Trophoblast cell (in vitro differentiated cells and primary cell): Measurements from ENCODE around the gene SQOR.
A peak's percentile ranks its signal among the peaks of the same experiment; 100 is the strongest.

Experiments
- DNase-seq, 2 donors: peaks; one replicate each; pipeline ENCODE4 v3.0.0-alpha.2; 2016
- H2AFZ ChIP-seq: 2 replicates; pipeline ENCODE4 v1.6.1; 2013; ENCODE audit warnings: low read length, moderate library complexity, mild to moderate bottlenecking; ENCODE audit not compliant: insufficient read depth, poor library complexity
- H2AK5ac ChIP-seq: 2 replicates; pipeline ENCODE4 v1.6.1; 2013; ENCODE audit warnings: mild to moderate bottlenecking, low read length
- H2BK120ac ChIP-seq: 2 replicates; pipeline ENCODE4 v1.6.1; 2013; ENCODE audit warnings: low read length, mild to moderate bottlenecking, moderate library complexity; ENCODE audit not compliant: insufficient read depth, poor library complexity
- H2BK12ac ChIP-seq: 2 replicates; pipeline ENCODE4 v1.6.1; 2013; ENCODE audit warnings: mild to moderate bottlenecking, low read length, moderate library complexity
- H2BK5ac ChIP-seq: 2 replicates; pipeline ENCODE4 v1.6.1; 2013; ENCODE audit warnings: low read length, low read depth, moderate library complexity, mild to moderate bottlenecking; ENCODE audit not compliant: poor library complexity
- H3K14ac ChIP-seq: 2 replicates; pipeline ENCODE4 v1.6.1; 2013; ENCODE audit warnings: mild to moderate bottlenecking, low read length
- H3K18ac ChIP-seq: 2 replicates; pipeline ENCODE4 v1.6.1; 2013; ENCODE audit warnings: mild to moderate bottlenecking, low read length
- H3K23ac ChIP-seq: 2 replicates; pipeline ENCODE4 v1.6.1; 2013; ENCODE audit warnings: low read length
- H3K27ac ChIP-seq: 2 replicates; pipeline ENCODE4 v1.5.1; 2013; ENCODE audit warnings: low read depth, mild to moderate bottlenecking, inconsistent platforms, low read length, moderate library complexity
- H3K27me3 ChIP-seq: 2 replicates; pipeline ENCODE4 v1.6.1; 2013; ENCODE audit warnings: inconsistent platforms, mild to moderate bottlenecking, low read length, moderate library complexity; ENCODE audit not compliant: insufficient read depth
- H3K36me3 ChIP-seq, 2 experiments: 1 replicate in 1 of 2; 2 replicates in 1 of 2; pipeline ENCODE4 v1.6.1; 2013; ENCODE audit warnings: low read length in 2 of 2, mild to moderate bottlenecking in 2 of 2, moderate library complexity in 1 of 2; ENCODE audit not compliant: insufficient read depth in 2 of 2, control insufficient read depth in 1 of 2
- H3K4ac ChIP-seq: 2 replicates; pipeline ENCODE4 v1.6.1; 2013; ENCODE audit warnings: low read depth, mild to moderate bottlenecking, low read length, moderate library complexity
- H3K4me1 ChIP-seq, 2 experiments: 1 replicate in 1 of 2; 2 replicates in 1 of 2; pipeline ENCODE4 v1.6.1; 2013; ENCODE audit warnings: low read length in 2 of 2, mild to moderate bottlenecking in 2 of 2, moderate library complexity in 1 of 2; ENCODE audit not compliant: insufficient read depth in 2 of 2, control insufficient read depth in 1 of 2
- H3K4me2 ChIP-seq: 2 replicates; pipeline ENCODE4 v1.6.1; 2013; ENCODE audit warnings: inconsistent platforms, mild to moderate bottlenecking, low read length, moderate library complexity
- H3K4me3 ChIP-seq: 2 replicates; pipeline ENCODE4 v1.5.1; 2013; ENCODE audit warnings: mild to moderate bottlenecking, low read depth, low read length, inconsistent platforms
- H3K79me1 ChIP-seq: one replicate; pipeline ENCODE4 v1.6.1; 2013; ENCODE audit warnings: low read length
- H3K79me2 ChIP-seq: 2 replicates; pipeline ENCODE4 v1.6.1; 2013; ENCODE audit warnings: low read length, mild to moderate bottlenecking; ENCODE audit not compliant: control insufficient read depth, insufficient read depth, poor library complexity
- H3K9ac ChIP-seq: 2 replicates; pipeline ENCODE4 v1.6.1; 2013; ENCODE audit warnings: mild to moderate bottlenecking, low read length
- H3K9me3 ChIP-seq: 2 replicates; pipeline ENCODE4 v1.6.1; 2013; ENCODE audit warnings: low read depth, mild to moderate bottlenecking, control low read depth, inconsistent platforms, low read length; ENCODE audit not compliant: insufficient read depth
- H4K12ac ChIP-seq: 2 replicates; pipeline ENCODE4 v1.6.1; 2013; ENCODE audit warnings: low read depth, mild to moderate bottlenecking, low read length, moderate library complexity
- H4K8ac ChIP-seq: 2 replicates; pipeline ENCODE4 v1.6.1; 2013; ENCODE audit warnings: low read depth, mild to moderate bottlenecking, low read length, moderate library complexity
- H4K91ac ChIP-seq: one replicate; pipeline ENCODE4 v1.6.1; 2013; ENCODE audit warnings: low read depth, mild to moderate bottlenecking, low read length, moderate library complexity
- WGBS: extraction: QIAGEN DNeasy Blood & Tissue Kit; methylation state at CpG from one replicate; pipeline ENCODE4 v1.1.7; 2013; ENCODE audit warnings: missing lambda C conversion rate; ENCODE audit not compliant: insufficient read length, insufficient coverage; ENCODE audit errors: extremely low coverage; 5-methylcytosine and 5-hydroxymethylcytosine counted together

The SQOR gene

DNA sequence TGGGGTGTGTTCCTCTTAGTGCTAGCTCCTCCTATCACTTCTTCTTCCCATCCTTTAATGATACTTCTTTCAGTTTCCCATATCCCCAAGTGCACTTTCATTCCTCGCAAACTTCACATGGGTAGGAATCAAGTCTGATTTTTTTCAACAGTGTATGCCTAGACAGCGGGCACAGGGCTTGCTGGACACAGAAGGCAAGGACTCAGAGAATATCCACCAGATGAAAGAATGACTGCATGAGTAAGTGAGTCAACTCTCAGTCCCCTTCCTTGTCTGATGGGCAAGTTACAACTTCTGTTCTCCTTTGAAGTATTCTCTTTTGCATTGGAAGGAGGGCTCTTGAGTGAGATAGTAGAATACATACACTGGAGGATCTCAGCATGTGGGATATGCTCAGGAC, 3.1 kb upstream of the SQOR start:
- H3K4me3 ChIP-seq: no peak overlapping the region
- DNase-seq: no peak
- no peak overlapping the region for H3K18ac ChIP-seq
- H3K4me1 ChIP-seq: peaks cover 7 to 11% of the 10 kb centered on the region in 2 experiments
- H3K79me1 ChIP-seq: no peaks in the 10 kb centered on the region
- no peak overlapping the region for H2BK120ac ChIP-seq
- no peak overlapping the region for H4K8ac ChIP-seq
- no peak overlapping the region for H3K9ac ChIP-seq
- H3K23ac ChIP-seq: no peak overlapping the region
- no peak overlapping the region for H2AK5ac ChIP-seq
- H2BK12ac ChIP-seq: no peak overlapping the region
- H3K4me2 ChIP-seq: no peak overlapping the region
- H3K27ac ChIP-seq: no peak overlapping the region
- H4K91ac ChIP-seq: no peak overlapping the region
- no peak overlapping the region for H3K14ac ChIP-seq
- peaks cover 18% of the 10 kb centered on the region for H3K27me3 ChIP-seq
- no peak overlapping the region for H4K12ac ChIP-seq
- no CpG with 5 or more reads among the region's 2 CpGs for WGBS
- H3K79me2 ChIP-seq: no peaks in the 10 kb centered on the region
- H3K9me3 ChIP-seq: peaks cover 8% of the 10 kb centered on the region
- H3K36me3 ChIP-seq: peaks cover 0 to 1% of the 10 kb centered on the region in 2 experiments
- no peak overlapping the region for H2BK5ac ChIP-seq
- H3K4ac ChIP-seq: no peak overlapping the region
- no peak overlapping the region for H2AFZ ChIP-seq

DNA sequence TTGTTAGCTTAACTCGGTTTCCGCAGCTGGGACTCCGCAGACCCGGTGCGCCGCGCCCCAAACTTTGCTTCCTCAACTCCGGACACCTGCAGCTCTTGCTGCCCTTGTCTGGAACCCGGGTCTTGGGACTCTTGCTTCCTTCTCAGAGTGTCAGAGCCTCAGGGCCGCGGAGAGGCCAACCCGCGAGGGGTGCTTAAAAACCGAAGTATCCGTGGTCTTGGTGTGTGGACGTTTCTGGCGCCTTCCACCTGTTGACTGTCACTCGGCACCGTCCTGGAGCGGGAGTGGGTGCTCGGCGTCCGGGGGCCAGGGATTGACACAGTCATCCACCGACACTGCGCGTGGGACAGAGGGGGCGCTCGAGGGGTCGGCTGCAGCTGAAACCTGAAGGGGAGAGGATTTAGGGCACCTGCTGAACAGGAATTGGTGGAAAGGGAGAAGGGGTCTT, 386 bp downstream of the SQOR start:
- Histone ChIP-seq H2AK5ac (no peak overlapping the region), H3K9ac (no peak overlapping the region), H2BK5ac (no peak overlapping the region), H3K9me3 (no peaks in the 10 kb centered on the region), H3K4me1 (peaks cover 7 to 11% of the 10 kb centered on the region in 2 experiments), H4K8ac (no peak overlapping the region), H3K18ac (no peak overlapping the region), H3K27me3 (peaks cover 15% of the 10 kb centered on the region), H2AFZ (peak overlapping the region; percentile 52), H3K14ac (no peak overlapping the region), H3K4ac (no peak overlapping the region), H4K12ac (no peak overlapping the region), H4K91ac (no peak overlapping the region), H3K36me3 (no peaks in the 10 kb centered on the region), H3K79me1 (no peaks in the 10 kb centered on the region), H3K23ac (no peak overlapping the region), H2BK120ac (no peak overlapping the region), H2BK12ac (no peak overlapping the region), H3K4me2 (peak overlapping the region; percentile 78), H3K4me3 (peak overlapping the region; percentile 55), H3K79me2 (no peaks in the 10 kb centered on the region), H3K27ac (no peak overlapping the region)
- no CpG with 5 or more reads among the region's 29 CpGs for WGBS
- DNase-seq: no peak

DNA sequence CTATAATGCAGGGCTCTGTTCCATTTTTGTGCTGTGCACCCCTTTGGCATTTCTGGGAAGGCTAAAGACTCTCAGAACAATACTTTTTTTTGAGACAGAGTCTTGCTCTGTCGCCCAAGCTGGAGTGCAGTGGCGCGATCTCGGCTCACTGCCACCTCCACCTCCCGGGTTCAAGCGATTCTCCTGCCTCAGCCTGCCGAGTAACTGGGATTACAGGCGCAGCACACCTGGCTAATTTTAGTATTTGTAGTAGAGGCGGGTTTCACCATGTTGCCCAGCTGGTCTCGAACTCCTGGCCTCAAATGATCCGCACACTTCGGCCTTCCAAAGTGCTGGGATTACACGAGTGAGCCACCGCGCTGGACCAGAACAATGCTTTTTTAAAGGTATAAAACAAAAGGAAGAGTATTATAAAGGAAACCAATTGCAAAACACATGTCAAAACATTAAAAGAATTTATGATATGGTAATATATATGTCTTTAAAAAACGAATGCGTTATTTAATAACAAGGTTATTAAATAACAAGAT, 999 bp downstream of the SQOR start:
- Histone ChIP-seq H3K36me3 (no peaks in the 10 kb centered on the region), H3K4me1 (peaks cover 7 to 11% of the 10 kb centered on the region in 2 experiments), H3K4me2 (peak overlapping the region; percentile 78), H3K4me3 (no peak overlapping the region), H3K27me3 (peaks cover 15% of the 10 kb centered on the region), H2BK12ac (no peak overlapping the region), H3K18ac (no peak overlapping the region), H3K9me3 (no peaks in the 10 kb centered on the region), H4K8ac (no peak overlapping the region), H3K23ac (no peak overlapping the region), H3K4ac (no peak overlapping the region), H4K12ac (no peak overlapping the region), H3K27ac (no peak overlapping the region), H3K79me2 (no peaks in the 10 kb centered on the region), H3K9ac (no peak overlapping the region), H2AK5ac (no peak overlapping the region), H4K91ac (no peak overlapping the region), H3K79me1 (no peaks in the 10 kb centered on the region), H2BK5ac (no peak overlapping the region), H2BK120ac (no peak overlapping the region), H3K14ac (no peak overlapping the region), H2AFZ (no peak overlapping the region)
- no peak for DNase-seq
- WGBS: no CpG with 5 or more reads among the region's 17 CpGs

DNA sequence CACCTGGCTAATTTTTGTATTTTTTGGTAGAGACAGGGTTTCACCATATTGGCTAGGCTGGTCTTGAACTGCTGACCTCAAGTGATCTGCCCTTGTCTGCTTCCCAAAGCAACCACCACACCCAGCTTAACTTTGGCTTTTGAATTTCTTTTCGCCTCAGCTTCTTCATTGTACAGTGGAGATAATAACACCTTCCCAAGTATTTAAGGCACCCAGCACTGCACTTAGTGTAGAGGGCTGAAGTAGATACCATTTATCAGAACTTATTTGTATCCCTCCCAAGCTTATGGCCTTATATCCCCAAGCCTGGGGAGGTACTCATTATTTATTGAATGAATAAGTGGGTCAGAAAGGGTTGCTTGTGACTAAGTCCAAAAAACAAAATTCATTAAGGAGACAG, 2.3 kb downstream of the SQOR start:
- Histone ChIP-seq H3K4ac (no peak overlapping the region), H3K27me3 (peaks cover 15% of the 10 kb centered on the region), H3K79me1 (no peaks in the 10 kb centered on the region), H3K9ac (no peak overlapping the region), H3K23ac (no peak overlapping the region), H2BK120ac (no peak overlapping the region), H2BK5ac (no peak overlapping the region), H3K4me1 (peaks cover 7 to 12% of the 10 kb centered on the region in 2 experiments), H2BK12ac (no peak overlapping the region), H3K79me2 (no peaks in the 10 kb centered on the region), H4K8ac (no peak overlapping the region), H3K14ac (no peak overlapping the region), H3K4me2 (no peak overlapping the region), H3K36me3 (no peaks in the 10 kb centered on the region), H4K12ac (no peak overlapping the region), H4K91ac (no peak overlapping the region), H2AK5ac (no peak overlapping the region), H3K27ac (no peak overlapping the region), H2AFZ (no peak overlapping the region), H3K18ac (no peak overlapping the region), H3K9me3 (no peaks in the 10 kb centered on the region), H3K4me3 (no peak overlapping the region)
- no peak for DNase-seq
- no CpG with 5 or more reads among the region's 1 CpG for WGBS
